WTC11 (cell line): ENCODE results near the gene SLC8B1.

Experiments used
- CREB1 ChIP-seq: sonication (generic); formaldehyde crosslinking; IDR thresholded peaks from 2 replicates; pipeline ENCODE4 v1.8.0; 2023; ENCODE audit warnings: mild to moderate bottlenecking, missing genetic modification reagents
- CTCF ChIP-seq: fragments of 200-600 bp; IDR thresholded peaks from 2 replicates; pipeline ENCODE4 v1.8.0; 2022; ENCODE audit warnings: antibody characterized with exemption
- JUN ChIP-seq: sonication (generic); formaldehyde crosslinking; IDR thresholded peaks from 2 replicates; pipeline ENCODE4 v1.8.0; 2023; ENCODE audit warnings: mild to moderate bottlenecking, missing genetic modification reagents
- NFE2L1 ChIP-seq: sonication (generic); formaldehyde crosslinking; IDR thresholded peaks from 2 replicates; pipeline ENCODE4 v1.8.1; 2023; ENCODE audit warnings: missing genetic modification reagents
- NFYB ChIP-seq: sonication (generic); formaldehyde crosslinking; conservative IDR thresholded peaks from 2 replicates; pipeline ENCODE4 v1.8.0; 2022; ENCODE audit warnings: low read depth, missing genetic modification reagents
- SMAD3 ChIP-seq: sonication (generic); formaldehyde crosslinking; IDR thresholded peaks from 2 replicates; pipeline ENCODE4 v1.8.0; 2022; ENCODE audit warnings: missing genetic modification reagents, mild to moderate bottlenecking, borderline replicate concordance
- SP1 ChIP-seq: sonication (generic); formaldehyde crosslinking; conservative IDR thresholded peaks from 2 replicates; pipeline ENCODE4 v1.8.1; 2022; ENCODE audit warnings: missing genetic modification reagents
- TEAD4 ChIP-seq: sonication (generic); formaldehyde crosslinking; IDR thresholded peaks from 2 replicates; pipeline ENCODE4 v1.8.0; 2022; ENCODE audit warnings: mild to moderate bottlenecking, missing genetic modification reagents
- ZBTB21 ChIP-seq: sonication (generic); formaldehyde crosslinking; IDR thresholded peaks from 2 replicates; pipeline ENCODE4 v1.8.1; 2023; ENCODE audit warnings: mild to moderate bottlenecking, missing genetic modification reagents, borderline replicate concordance
- ZNF263 ChIP-seq: sonication (generic); formaldehyde crosslinking; IDR thresholded peaks from 2 replicates; pipeline ENCODE4 v1.8.1; 2022; ENCODE audit warnings: low read depth, mild to moderate bottlenecking, moderate library complexity, missing genetic modification reagents
- TF ChIP-seq, protein P1 (sequence below): sonication (generic); formaldehyde crosslinking; IDR thresholded peaks from 2 replicates; pipeline ENCODE4 v1.8.0; 2022; ENCODE audit warnings: mild to moderate bottlenecking, missing genetic modification reagents
- TF ChIP-seq, protein P2 (sequence below): sonication (generic); formaldehyde crosslinking; IDR thresholded peaks from 2 replicates; pipeline ENCODE4 v1.8.1; 2023; ENCODE audit warnings: mild to moderate bottlenecking, missing genetic modification reagents, moderate library complexity

DNA sequence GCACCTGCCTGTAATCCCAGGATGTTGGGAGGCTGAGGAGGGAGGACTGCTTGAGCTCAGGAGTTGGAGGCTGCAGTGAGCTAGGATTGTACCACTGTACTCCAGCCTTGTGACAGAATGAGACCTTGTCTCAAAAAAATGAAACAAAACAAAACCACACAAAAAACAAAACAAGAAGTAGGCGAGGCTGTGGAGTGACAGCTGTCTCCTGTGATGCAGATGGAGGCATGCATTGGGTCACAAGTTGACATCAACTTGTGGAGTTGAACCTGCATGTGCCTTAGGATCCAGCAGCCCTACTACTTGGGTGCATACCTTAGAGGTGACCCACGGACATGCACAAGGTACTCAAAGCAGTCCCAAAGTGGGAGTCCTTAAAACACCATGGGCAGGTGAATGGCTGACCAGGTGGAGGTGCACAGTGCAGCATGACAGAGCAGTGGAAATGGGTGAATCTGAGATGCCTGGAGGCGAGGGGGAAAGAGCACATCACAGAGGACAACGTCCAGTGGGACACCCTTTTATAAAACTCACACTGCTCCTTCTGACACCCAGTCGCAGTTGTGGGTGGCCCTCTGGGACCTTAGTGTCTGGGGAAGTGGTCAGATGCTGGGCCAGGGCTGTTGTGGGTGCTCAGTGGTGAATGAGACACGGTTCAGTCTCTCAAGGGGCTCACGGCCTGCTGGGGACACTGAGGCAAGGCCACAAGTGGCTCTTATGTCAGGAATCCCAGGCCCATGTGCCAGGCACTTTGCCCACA lies 36.2 kb upstream of the SLC8B1 start:
- TF ChIP-seq TEAD4 (CRISPR knock-in tag) (no peak), SMAD3 (no peak), NFE2L1 (no peak), CTCF (no peak), NFYB (no peak), SP1 (no peak), ZBTB21 (CRISPR knock-in tag) (no peak), CREB1 (CRISPR knock-in tag) (no peak), ZNF263 (CRISPR knock-in tag) (no peak), JUN (CRISPR knock-in tag) (no peak)
- TF ChIP-seq, protein P1, sequence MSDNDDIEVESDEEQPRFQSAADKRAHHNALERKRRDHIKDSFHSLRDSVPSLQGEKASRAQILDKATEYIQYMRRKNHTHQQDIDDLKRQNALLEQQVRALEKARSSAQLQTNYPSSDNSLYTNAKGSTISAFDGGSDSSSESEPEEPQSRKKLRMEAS: no peak
- TF ChIP-seq, protein P2, sequence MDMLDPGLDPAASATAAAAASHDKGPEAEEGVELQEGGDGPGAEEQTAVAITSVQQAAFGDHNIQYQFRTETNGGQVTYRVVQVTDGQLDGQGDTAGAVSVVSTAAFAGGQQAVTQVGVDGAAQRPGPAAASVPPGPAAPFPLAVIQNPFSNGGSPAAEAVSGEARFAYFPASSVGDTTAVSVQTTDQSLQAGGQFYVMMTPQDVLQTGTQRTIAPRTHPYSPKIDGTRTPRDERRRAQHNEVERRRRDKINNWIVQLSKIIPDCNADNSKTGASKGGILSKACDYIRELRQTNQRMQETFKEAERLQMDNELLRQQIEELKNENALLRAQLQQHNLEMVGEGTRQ: no peak
